GM13977 (cell line): Measurements from ENCODE around the gene CD160.

Experiments
- DNase-seq: peaks from one replicate; pipeline ENCODE4 v3.0.0; 2012; ENCODE audit warnings: low spot score
- CTCF ChIP-seq: IDR thresholded peaks from 2 replicates; pipeline ENCODE4 v1.5.1; 2012; ENCODE audit warnings: mild to moderate bottlenecking, control low read depth; ENCODE audit not compliant: insufficient read depth; ENCODE audit errors: extremely low read depth, missing control alignments
- in situ Hi-C: fragments of 300-500 bp; cut with MboI; formaldehyde crosslinking; loops from one replicate; pipeline ENCODE4 v1.12.0; 2022; ENCODE audit warnings: low sequenced_read_pairs, low pct_unique_long_range_greater_than_20kb, mixed read lengths, inconsistent platforms; ENCODE audit not compliant: unreplicated experiment

The CD160 gene

GRCh38 chr1:145747398-145748247, 28.3 kb downstream of the CD160 start:
- in situ Hi-C loops: loop anchor here (25.0 kb wide), 1 partner anchor 160 kb away; no protein-coding TSS in a partner anchor
- TF ChIP-seq CTCF: no peak
- no peak for DNase-seq

GRCh38 chr1:145750426-145750825, 31.1 kb downstream of the CD160 start:
- DNase-seq: no peak
- in situ Hi-C loops: no loop called here
- no peak for TF ChIP-seq CTCF

- DNase-seq: no peak
- in situ Hi-C loops: no loop called here
- no peak for TF ChIP-seq CTCF
Observed at GRCh38 chr1:145751491-145752037, 32.3 kb downstream of the CD160 start.

GRCh38 chr1:145757420-145757819, 38.1 kb downstream of the CD160 start:
- in situ Hi-C loops: no loop called here
- no peak for TF ChIP-seq CTCF
- DNase-seq: no peak

GRCh38 chr1:145758116-145758515, 38.8 kb downstream of the CD160 start:
- TF ChIP-seq CTCF: no peak
- in situ Hi-C loops: no loop called here
- DNase-seq: no peak

GRCh38 chr1:145758575-145758974, 39.3 kb downstream of the CD160 start:
- in situ Hi-C loops: no loop called here
- no peak for DNase-seq
- TF ChIP-seq CTCF: no peak
